T-helper 1 cell (primary cell): ENCODE results near the gene RNLS.

Experiments
- DNase-seq, 5 donors: peaks; one replicate each; pipeline ENCODE4 v3.0.0-alpha.2; 2012 to 2020
- total RNA-seq, 4 donors: gene quantifications; one replicate each; lab custom pipeline; 2026; lab: John Stamatoyannopoulos, UW

Gene RNLS
- 2.1 to 2.9 (median 2.8) reads per million in 4 donors for total RNA-seq

- DNase-seq = peak; percentile 35 to 78 (median 43)
Observed at GRCh38 chr10:88582806-88583583, at the start of gene RNLS. Gene RNLS (minus strand): TSS chr10:88583318.

GRCh38 chr10:88624840-88625239 lies 41.7 kb upstream of the RNLS start:
- no peak for DNase-seq

- DNase-seq = no peak
Observed at GRCh38 chr10:88623835-88624234, 40.7 kb upstream of the RNLS start.

GRCh38 chr10:88620441-88620840 lies 37.3 kb upstream of the RNLS start:
- DNase-seq = no peak

- DNase-seq = no peak
Observed at GRCh38 chr10:88618496-88618895, 35.4 kb upstream of the RNLS start.

- no peak for DNase-seq
Observed at GRCh38 chr10:88617772-88618300, 34.7 kb upstream of the RNLS start.

GRCh38 chr10:88616250-88616977 lies 33.3 kb upstream of the RNLS start:
- no peak for DNase-seq

GRCh38 chr10:88608780-88609179 lies 25.7 kb upstream of the RNLS start:
- no peak for DNase-seq

GRCh38 chr10:88608052-88608732 lies 25.1 kb upstream of the RNLS start:
- no peak for DNase-seq

- no peak for DNase-seq
Observed at GRCh38 chr10:88598055-88598454, 14.9 kb upstream of the RNLS start.

- no peak for DNase-seq
Observed at GRCh38 chr10:88594482-88594881, 11.4 kb upstream of the RNLS start.

- DNase-seq = no peak
Observed at GRCh38 chr10:88592906-88593305, 9.8 kb upstream of the RNLS start.

GRCh38 chr10:88592381-88592780 lies 9.3 kb upstream of the RNLS start:
- DNase-seq = no peak

- no peak for DNase-seq
Observed at GRCh38 chr10:88586462-88586861, 3.3 kb upstream of the RNLS start, which contains the start of gene LIPJ. Gene LIPJ (plus strand): TSS chr10:88586762. CDS start chr10:88590688, 3,926 bp downstream.

- no peak for DNase-seq
Observed at GRCh38 chr10:88583584-88583957, 453 bp upstream of the RNLS start.

- DNase-seq = no peak
Observed at GRCh38 chr10:88582411-88582805, 710 bp downstream of the RNLS start.

GRCh38 chr10:88565072-88565471 lies 18.0 kb downstream of the RNLS start:
- DNase-seq = peak in 1 of 5 donors; percentile 8

GRCh38 chr10:88562152-88562551 lies 21.0 kb downstream of the RNLS start:
- DNase-seq = no peak

- DNase-seq = no peak
Observed at GRCh38 chr10:88557658-88558057, 25.5 kb downstream of the RNLS start.

GRCh38 chr10:88557256-88557655 lies 25.9 kb downstream of the RNLS start:
- no peak for DNase-seq

GRCh38 chr10:88555190-88555908 lies 27.8 kb downstream of the RNLS start:
- DNase-seq = no peak

GRCh38 chr10:88553116-88553752 lies 29.9 kb downstream of the RNLS start:
- DNase-seq = peak in 4 of 5 donors; percentile 5 to 55 (median 22)
